ENCODE measurements around the gene LRRC61.

Gene LRRC61

GRCh38 chr7:150360363-150361058 is 37.4 kb downstream of the LRRC61 start:
- no peak overlapping the region for H3K9ac ChIP-seq (ENCODE audit: low read depth in 1 of 2, low read length in 2 of 2)
- peaks cover 6 to 9% of the 10 kb centered on the region in 2 donors for H3K4me1 ChIP-seq (ENCODE audit: control insufficient read depth in 2 of 2, insufficient read depth in 2 of 2, low read length in 2 of 2)
- H3K9me3 ChIP-seq (ENCODE audit: control insufficient read depth in 2 of 2, low read length in 2 of 2), result no peaks in the 10 kb centered on the region
- H3K27me3 ChIP-seq (ENCODE audit: control insufficient read depth in 2 of 2, insufficient read depth in 2 of 2, low read length in 2 of 2), result no peaks in the 10 kb centered on the region
- no peaks in the 10 kb centered on the region for H3K36me3 ChIP-seq (ENCODE audit: control insufficient read depth in 2 of 2, insufficient read depth in 2 of 2, low read length in 2 of 2)
- H3K4me3 ChIP-seq (ENCODE audit: low read length in 2 of 2), result no peak overlapping the region
- H3K27ac ChIP-seq (ENCODE audit: low read depth in 2 of 2, low read length in 2 of 2), result no peak overlapping the region

DNA sequence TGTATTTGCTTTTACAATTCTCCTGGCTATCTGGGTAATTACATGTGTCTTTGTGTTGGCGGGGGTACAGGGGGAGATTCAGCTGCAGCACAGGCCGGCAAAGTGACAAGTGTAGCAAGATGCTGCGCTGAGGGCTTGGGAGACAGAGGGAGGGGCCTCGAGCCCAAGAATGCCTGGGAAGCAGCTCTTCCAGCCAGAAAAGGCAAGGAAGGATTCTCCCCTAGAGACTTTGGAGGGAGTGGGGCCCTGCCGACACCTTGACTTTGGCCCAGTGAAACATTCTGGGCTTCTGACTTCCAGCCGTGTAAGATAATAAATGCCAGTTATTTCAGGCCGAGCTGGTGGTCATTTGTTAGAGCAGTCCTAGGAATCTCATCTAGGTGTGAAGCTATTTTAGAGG is 38.2 kb downstream of the LRRC61 start:
- Histone ChIP-seq H3K4me3 (ENCODE audit: low read length in 2 of 2) (no peak overlapping the region), H3K4me1 (ENCODE audit: control insufficient read depth in 2 of 2, insufficient read depth in 2 of 2, low read length in 2 of 2) (peaks cover 2 to 9% of the 10 kb centered on the region in 2 donors), H3K9ac (ENCODE audit: low read depth in 1 of 2, low read length in 2 of 2) (no peak overlapping the region), H3K36me3 (ENCODE audit: control insufficient read depth in 2 of 2, insufficient read depth in 2 of 2, low read length in 2 of 2) (no peaks in the 10 kb centered on the region), H3K27me3 (ENCODE audit: control insufficient read depth in 2 of 2, insufficient read depth in 2 of 2, low read length in 2 of 2) (no peaks in the 10 kb centered on the region), H3K9me3 (ENCODE audit: control insufficient read depth in 2 of 2, low read length in 2 of 2) (no peaks in the 10 kb centered on the region), H3K27ac (ENCODE audit: low read depth in 2 of 2, low read length in 2 of 2) (no peak overlapping the region)

DNA sequence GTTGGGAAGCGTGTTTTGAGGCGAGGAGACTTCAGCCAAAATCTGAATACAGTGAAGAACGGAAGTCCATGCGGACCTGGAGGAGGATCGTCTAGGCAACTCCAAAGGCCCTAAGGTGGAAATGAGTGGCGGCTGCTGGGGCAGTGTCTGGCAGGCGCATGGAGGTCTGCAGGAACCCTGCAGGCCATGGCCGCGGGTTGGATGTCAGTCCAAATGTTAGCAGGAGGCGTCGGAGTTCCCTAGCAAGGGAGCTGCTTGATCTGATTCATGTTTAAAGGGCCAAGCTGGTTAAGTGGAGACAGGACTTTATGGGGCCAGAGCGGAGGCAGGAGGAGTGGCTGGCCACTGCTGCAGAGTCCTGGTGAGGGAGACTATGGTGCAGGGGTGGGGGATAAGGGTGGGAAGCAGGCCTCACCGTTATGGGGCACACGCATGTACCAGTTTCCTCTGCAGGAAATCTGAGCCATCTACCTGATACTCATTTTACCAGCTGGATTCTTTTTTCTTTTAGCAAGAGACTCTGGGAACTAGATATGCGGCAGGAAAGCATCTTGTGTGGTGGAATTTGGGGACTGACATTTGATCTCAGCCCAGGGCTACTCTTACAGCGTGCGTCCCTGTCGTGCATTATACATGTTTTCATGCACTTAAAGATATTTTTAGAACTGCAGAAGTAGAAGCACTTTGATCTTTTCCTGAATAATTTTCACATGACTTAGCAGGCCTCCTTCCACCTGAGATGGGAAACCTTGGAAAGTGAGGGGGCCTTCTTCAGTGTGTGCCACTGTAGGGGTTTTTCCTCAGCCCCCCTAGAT is 38.9 kb downstream of the LRRC61 start:
- H3K4me1 ChIP-seq (ENCODE audit: control insufficient read depth in 2 of 2, insufficient read depth in 2 of 2, low read length in 2 of 2), result peaks cover 0 to 10% of the 10 kb centered on the region in 2 donors
- H3K4me3 ChIP-seq (ENCODE audit: low read length in 2 of 2), result no peak overlapping the region
- no peaks in the 10 kb centered on the region for H3K27me3 ChIP-seq (ENCODE audit: control insufficient read depth in 2 of 2, insufficient read depth in 2 of 2, low read length in 2 of 2)
- H3K9ac ChIP-seq (ENCODE audit: low read depth in 1 of 2, low read length in 2 of 2), result no peak overlapping the region
- H3K9me3 ChIP-seq (ENCODE audit: control insufficient read depth in 2 of 2, low read length in 2 of 2), result no peaks in the 10 kb centered on the region
- H3K36me3 ChIP-seq (ENCODE audit: control insufficient read depth in 2 of 2, insufficient read depth in 2 of 2, low read length in 2 of 2), result no peaks in the 10 kb centered on the region
- H3K27ac ChIP-seq (ENCODE audit: low read depth in 2 of 2, low read length in 2 of 2), result no peak overlapping the region

- peaks cover 11 to 13% of the 10 kb centered on the region in 2 donors for H3K4me1 ChIP-seq (ENCODE audit: control insufficient read depth in 2 of 2, insufficient read depth in 2 of 2, low read length in 2 of 2)
- no peaks in the 10 kb centered on the region for H3K9me3 ChIP-seq (ENCODE audit: control insufficient read depth in 2 of 2, low read length in 2 of 2)
- no peak overlapping the region for H3K27ac ChIP-seq (ENCODE audit: low read depth in 2 of 2, low read length in 2 of 2)
- H3K27me3 ChIP-seq (ENCODE audit: control insufficient read depth in 2 of 2, insufficient read depth in 2 of 2, low read length in 2 of 2), result no peaks in the 10 kb centered on the region
- H3K9ac ChIP-seq (ENCODE audit: low read depth in 1 of 2, low read length in 2 of 2), result no peak overlapping the region
- no peaks in the 10 kb centered on the region for H3K36me3 ChIP-seq (ENCODE audit: control insufficient read depth in 2 of 2, insufficient read depth in 2 of 2, low read length in 2 of 2)
- H3K4me3 ChIP-seq (ENCODE audit: low read length in 2 of 2), result no peak overlapping the region
These were observed 40.2 kb downstream of the LRRC61 start for GRCh38 chr7:150363370-150363769.

DNA sequence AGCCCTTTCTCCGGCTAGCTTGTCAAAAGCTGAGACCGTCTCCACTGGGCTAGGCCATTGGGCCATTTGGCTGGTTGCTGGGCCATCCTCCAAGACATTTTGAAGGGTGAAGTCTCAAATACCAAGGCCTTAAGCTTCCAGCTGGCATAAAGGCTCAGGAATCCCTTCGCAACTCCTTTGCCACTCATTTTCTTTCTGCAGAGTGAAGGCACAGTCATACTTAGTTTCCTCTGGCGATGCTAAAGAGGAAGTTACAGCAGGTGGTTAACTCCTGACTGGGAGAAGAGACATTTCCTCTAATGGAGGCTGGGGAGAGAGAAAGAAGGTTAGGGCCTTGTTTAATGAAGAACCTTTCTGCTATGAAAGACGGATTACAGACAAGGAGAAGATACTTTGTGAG is 40.7 kb downstream of the LRRC61 start:
- Histone ChIP-seq H3K27me3 (ENCODE audit: control insufficient read depth in 2 of 2, insufficient read depth in 2 of 2, low read length in 2 of 2) (no peaks in the 10 kb centered on the region), H3K36me3 (ENCODE audit: control insufficient read depth in 2 of 2, insufficient read depth in 2 of 2, low read length in 2 of 2) (no peaks in the 10 kb centered on the region), H3K27ac (ENCODE audit: low read depth in 2 of 2, low read length in 2 of 2) (no peak overlapping the region), H3K9me3 (ENCODE audit: control insufficient read depth in 2 of 2, low read length in 2 of 2) (no peaks in the 10 kb centered on the region), H3K9ac (ENCODE audit: low read depth in 1 of 2, low read length in 2 of 2) (no peak overlapping the region), H3K4me1 (ENCODE audit: control insufficient read depth in 2 of 2, insufficient read depth in 2 of 2, low read length in 2 of 2) (peaks cover 11 to 13% of the 10 kb centered on the region in 2 donors), H3K4me3 (ENCODE audit: low read length in 2 of 2) (no peak overlapping the region)

DNA sequence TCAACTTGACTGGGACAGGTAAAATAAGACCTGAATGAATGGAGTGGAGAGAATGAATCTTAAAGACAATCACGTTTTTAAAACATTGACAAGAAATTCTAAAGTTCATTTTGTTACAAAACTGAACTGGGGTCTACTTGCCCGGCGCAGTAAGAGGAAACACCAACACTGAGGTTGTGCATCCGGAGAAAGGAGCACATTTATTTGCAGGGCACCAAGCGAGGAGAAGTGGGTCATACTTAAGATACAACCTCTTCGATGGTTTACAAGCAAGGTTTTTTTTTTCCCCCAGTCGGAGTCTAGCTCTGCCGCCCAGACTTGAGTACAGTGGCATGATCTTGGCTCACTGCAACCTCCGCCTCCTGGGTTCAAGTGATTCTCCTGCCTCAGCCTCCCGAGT is 42.0 kb downstream of the LRRC61 start:
- no peak overlapping the region for H3K4me3 ChIP-seq (ENCODE audit: low read length in 2 of 2)
- no peaks in the 10 kb centered on the region for H3K27me3 ChIP-seq (ENCODE audit: control insufficient read depth in 2 of 2, insufficient read depth in 2 of 2, low read length in 2 of 2)
- H3K9me3 ChIP-seq (ENCODE audit: control insufficient read depth in 2 of 2, low read length in 2 of 2), result no peaks in the 10 kb centered on the region
- no peak overlapping the region for H3K9ac ChIP-seq (ENCODE audit: low read depth in 1 of 2, low read length in 2 of 2)
- peaks cover 2% of the 10 kb centered on the region in 2 donors for H3K36me3 ChIP-seq (ENCODE audit: control insufficient read depth in 2 of 2, insufficient read depth in 2 of 2, low read length in 2 of 2)
- peaks cover 20 to 23% of the 10 kb centered on the region in 2 donors for H3K4me1 ChIP-seq (ENCODE audit: control insufficient read depth in 2 of 2, insufficient read depth in 2 of 2, low read length in 2 of 2)
- peak overlapping the region in 1 of 2 donors; percentile 40 for H3K27ac ChIP-seq (ENCODE audit: low read depth in 2 of 2, low read length in 2 of 2)

DNA sequence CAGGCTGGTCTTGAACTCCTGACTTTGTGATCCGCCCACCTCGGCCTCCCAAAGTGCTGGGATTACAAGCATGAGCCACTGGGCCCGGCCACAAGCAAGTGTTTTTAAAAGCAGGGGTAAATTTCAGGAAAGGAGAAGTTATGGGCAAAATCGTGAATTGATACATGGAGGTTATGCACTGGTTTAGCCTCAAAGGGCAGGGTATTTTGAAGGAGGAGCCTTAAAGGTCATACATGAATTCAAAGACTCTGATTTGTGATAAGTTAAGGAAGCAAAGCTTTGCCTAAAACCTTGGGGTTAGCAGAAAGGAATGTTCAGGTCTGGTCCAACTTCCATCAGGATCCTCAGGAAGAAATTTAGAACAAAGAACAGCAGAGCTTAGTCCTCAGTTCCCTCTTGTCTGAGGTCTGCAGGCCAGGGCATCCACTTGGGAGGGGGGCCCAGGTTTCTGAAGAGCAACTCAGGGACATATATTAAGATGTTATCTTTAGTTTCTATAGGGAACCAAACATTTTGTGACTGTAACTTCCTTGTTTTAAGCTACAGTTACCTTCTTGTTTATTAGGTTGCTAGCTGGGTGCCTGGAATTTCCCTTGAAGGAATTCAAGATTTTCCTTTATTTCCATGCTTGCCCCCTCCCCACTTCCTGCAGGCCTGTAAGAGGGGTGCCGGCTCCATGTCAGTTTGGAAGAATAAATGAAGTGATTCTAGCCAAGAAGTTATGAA is 42.7 kb downstream of the LRRC61 start:
- peak overlapping the region; percentile 15 to 40 for H3K27ac ChIP-seq (ENCODE audit: low read depth in 2 of 2, low read length in 2 of 2)
- H3K9ac ChIP-seq (ENCODE audit: low read depth in 1 of 2, low read length in 2 of 2), result peak overlapping the region in 1 of 2 donors; percentile 41
- H3K36me3 ChIP-seq (ENCODE audit: control insufficient read depth in 2 of 2, insufficient read depth in 2 of 2, low read length in 2 of 2), result peaks cover 2 to 8% of the 10 kb centered on the region in 2 donors
- no peaks in the 10 kb centered on the region for H3K9me3 ChIP-seq (ENCODE audit: control insufficient read depth in 2 of 2, low read length in 2 of 2)
- no peaks in the 10 kb centered on the region for H3K27me3 ChIP-seq (ENCODE audit: control insufficient read depth in 2 of 2, insufficient read depth in 2 of 2, low read length in 2 of 2)
- H3K4me1 ChIP-seq (ENCODE audit: control insufficient read depth in 2 of 2, insufficient read depth in 2 of 2, low read length in 2 of 2), result peaks cover 26 to 29% of the 10 kb centered on the region in 2 donors
- no peak overlapping the region for H3K4me3 ChIP-seq (ENCODE audit: low read length in 2 of 2)

- no peaks in the 10 kb centered on the region for H3K9me3 ChIP-seq (ENCODE audit: control insufficient read depth in 2 of 2, low read length in 2 of 2)
- peaks cover 36 to 40% of the 10 kb centered on the region in 2 donors for H3K4me1 ChIP-seq (ENCODE audit: control insufficient read depth in 2 of 2, insufficient read depth in 2 of 2, low read length in 2 of 2)
- no peaks in the 10 kb centered on the region for H3K27me3 ChIP-seq (ENCODE audit: control insufficient read depth in 2 of 2, insufficient read depth in 2 of 2, low read length in 2 of 2)
- H3K36me3 ChIP-seq (ENCODE audit: control insufficient read depth in 2 of 2, insufficient read depth in 2 of 2, low read length in 2 of 2), result peaks cover 6 to 16% of the 10 kb centered on the region in 2 donors
- peak overlapping the region; percentile 84 to 97 for H3K4me3 ChIP-seq (ENCODE audit: low read length in 2 of 2)
- H3K9ac ChIP-seq (ENCODE audit: low read depth in 1 of 2, low read length in 2 of 2), result peak overlapping the region; percentile 83 to 85
- peak overlapping the region; percentile 94 to 96 for H3K27ac ChIP-seq (ENCODE audit: low read depth in 2 of 2, low read length in 2 of 2)
These were observed 44.5 kb downstream of the LRRC61 start for GRCh38 chr7:150367677-150368095.

GRCh38 chr7:150368096-150368883 is 45.1 kb downstream of the LRRC61 start, which contains the start of gene REPIN1:
Gene REPIN1 (plus strand): TSS chr7:150368822. CDS start chr7:150369712, 890 bp downstream.
- Histone ChIP-seq H3K9me3 (ENCODE audit: control insufficient read depth in 2 of 2, low read length in 2 of 2) (no peaks in the 10 kb centered on the region), H3K4me1 (ENCODE audit: control insufficient read depth in 2 of 2, insufficient read depth in 2 of 2, low read length in 2 of 2) (peaks cover 42 to 46% of the 10 kb centered on the region in 2 donors), H3K36me3 (ENCODE audit: control insufficient read depth in 2 of 2, insufficient read depth in 2 of 2, low read length in 2 of 2) (peaks cover 8 to 21% of the 10 kb centered on the region in 2 donors), H3K9ac (ENCODE audit: low read depth in 1 of 2, low read length in 2 of 2) (peak within 1 kb of the TSS; percentile 83 to 92), H3K4me3 (ENCODE audit: low read length in 2 of 2) (peak within 1 kb of the TSS; percentile 84 to 97), H3K27ac (ENCODE audit: low read depth in 2 of 2, low read length in 2 of 2) (peak within 1 kb of the TSS; percentile 94 to 96), H3K27me3 (ENCODE audit: control insufficient read depth in 2 of 2, insufficient read depth in 2 of 2, low read length in 2 of 2) (no peaks in the 10 kb centered on the region)

All from mucosa of rectum (tissue), 2 donors.